ENCODE data around the gene TNNI3K.

TNNI3K gene

DNA sequence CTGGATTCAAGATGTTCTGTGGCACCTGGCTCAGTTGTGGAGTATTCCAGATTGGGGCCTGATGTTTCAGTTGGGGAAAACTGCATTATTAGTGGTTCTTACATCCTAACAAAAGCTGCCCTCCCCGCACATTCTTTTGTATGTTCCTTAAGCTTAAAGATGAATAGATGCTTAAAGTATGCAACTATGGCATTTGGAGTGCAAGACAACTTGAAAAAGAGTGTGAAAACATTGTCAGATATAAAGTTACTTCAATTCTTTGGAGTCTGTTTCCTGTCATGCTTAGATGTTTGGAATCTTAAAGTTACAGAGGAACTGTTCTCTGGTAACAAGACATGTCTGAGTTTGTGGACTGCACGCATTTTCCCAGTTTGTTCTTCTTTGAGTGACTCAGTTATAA is 29.9 kb upstream of the TNNI3K start:
- no peak for DNase-seq (ENCODE audit: low read depth)
- TF ChIP-seq CTCF (IDR thresholded peaks at IDR 0.05; ENCODE audit: low read depth, low read length, missing control alignments) = no peak
- in situ Hi-C loops (cut with HindIII; ENCODE audit: low sequenced_read_pairs) = no loop called here
- no peak overlapping the region for H3K4me3 ChIP-seq (ENCODE audit: low read depth, low read length)

- no peak for DNase-seq (ENCODE audit: low read depth)
- H3K4me3 ChIP-seq (ENCODE audit: low read depth, low read length) = no peak overlapping the region
- in situ Hi-C loops (cut with HindIII; ENCODE audit: low sequenced_read_pairs) = no loop called here
- no peak for TF ChIP-seq CTCF (IDR thresholded peaks at IDR 0.05; ENCODE audit: low read depth, low read length, missing control alignments)
Observed at GRCh38 chr1:74215229-74215628, 20.0 kb upstream of the TNNI3K start.

- DNase-seq (ENCODE audit: low read depth) = no peak
- no peak for TF ChIP-seq CTCF (IDR thresholded peaks at IDR 0.05; ENCODE audit: low read depth, low read length, missing control alignments)
- in situ Hi-C loops (cut with HindIII; ENCODE audit: low sequenced_read_pairs) = no loop called here
- H3K4me3 ChIP-seq (ENCODE audit: low read depth, low read length) = no peak overlapping the region
Observed at GRCh38 chr1:74222701-74223100, 12.5 kb upstream of the TNNI3K start.

DNA sequence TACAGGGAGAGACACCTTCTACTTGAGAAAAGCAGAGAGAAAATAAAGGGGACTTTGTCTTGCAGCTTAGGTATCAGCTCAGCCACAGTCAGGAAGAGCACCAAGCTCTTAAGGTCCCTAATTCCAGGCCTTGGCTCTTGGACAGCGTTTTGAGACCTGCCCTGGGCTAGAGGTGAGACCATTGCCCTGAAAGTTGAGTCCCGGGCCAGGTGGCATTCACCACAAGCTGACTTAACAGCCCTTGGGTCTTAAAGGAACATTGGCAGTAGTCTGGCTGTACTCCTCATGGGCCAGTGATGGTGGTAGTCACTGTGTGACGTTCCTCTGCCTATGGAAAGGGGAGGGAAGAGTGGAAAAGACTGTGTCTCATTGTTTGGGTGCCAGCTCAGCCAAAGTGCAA is 11.7 kb upstream of the TNNI3K start:
- DNase-seq (ENCODE audit: low read depth) = no peak
- in situ Hi-C loops (cut with HindIII; ENCODE audit: low sequenced_read_pairs) = no loop called here
- TF ChIP-seq CTCF (IDR thresholded peaks at IDR 0.05; ENCODE audit: low read depth, low read length, missing control alignments) = no peak
- no peak overlapping the region for H3K4me3 ChIP-seq (ENCODE audit: low read depth, low read length)

GRCh38 chr1:74236440-74236839 is 1.3 kb downstream of the TNNI3K start:
- no peak overlapping the region for H3K4me3 ChIP-seq (ENCODE audit: low read depth, low read length)
- in situ Hi-C loops (cut with HindIII; ENCODE audit: low sequenced_read_pairs) = no loop called here
- DNase-seq (ENCODE audit: low read depth) = no peak
- TF ChIP-seq CTCF (IDR thresholded peaks at IDR 0.05; ENCODE audit: low read depth, low read length, missing control alignments) = no peak

DNA sequence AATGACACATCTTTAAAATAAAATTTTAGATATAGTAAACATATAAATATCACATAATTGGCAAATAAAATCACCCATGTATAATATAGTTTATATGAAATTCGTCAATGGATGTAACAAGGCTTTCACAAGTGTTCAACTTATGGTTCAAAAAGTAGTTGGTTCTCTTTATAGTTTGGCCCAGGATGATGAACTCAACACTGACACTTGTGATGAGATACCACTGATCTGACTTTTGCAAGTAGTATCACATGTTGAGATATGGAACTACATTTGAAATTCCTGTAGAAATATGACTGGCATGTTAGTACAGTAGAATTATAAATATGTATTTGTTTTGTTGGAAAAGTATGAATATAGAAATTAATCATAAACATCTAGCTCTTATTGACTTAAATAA is 1.8 kb downstream of the TNNI3K start:
- no peak overlapping the region for H3K4me3 ChIP-seq (ENCODE audit: low read depth, low read length)
- in situ Hi-C loops (cut with HindIII; ENCODE audit: low sequenced_read_pairs) = no loop called here

More for the DNA sequence above, 1.8 kb downstream of the TNNI3K start:
- TF ChIP-seq CTCF (IDR thresholded peaks at IDR 0.05; ENCODE audit: low read depth, low read length, missing control alignments) = no peak
- DNase-seq (ENCODE audit: low read depth) = no peak

Measured in astrocyte of the cerebellum (primary cell).